ENCODE results near the gene ZNHIT1.

DNA sequence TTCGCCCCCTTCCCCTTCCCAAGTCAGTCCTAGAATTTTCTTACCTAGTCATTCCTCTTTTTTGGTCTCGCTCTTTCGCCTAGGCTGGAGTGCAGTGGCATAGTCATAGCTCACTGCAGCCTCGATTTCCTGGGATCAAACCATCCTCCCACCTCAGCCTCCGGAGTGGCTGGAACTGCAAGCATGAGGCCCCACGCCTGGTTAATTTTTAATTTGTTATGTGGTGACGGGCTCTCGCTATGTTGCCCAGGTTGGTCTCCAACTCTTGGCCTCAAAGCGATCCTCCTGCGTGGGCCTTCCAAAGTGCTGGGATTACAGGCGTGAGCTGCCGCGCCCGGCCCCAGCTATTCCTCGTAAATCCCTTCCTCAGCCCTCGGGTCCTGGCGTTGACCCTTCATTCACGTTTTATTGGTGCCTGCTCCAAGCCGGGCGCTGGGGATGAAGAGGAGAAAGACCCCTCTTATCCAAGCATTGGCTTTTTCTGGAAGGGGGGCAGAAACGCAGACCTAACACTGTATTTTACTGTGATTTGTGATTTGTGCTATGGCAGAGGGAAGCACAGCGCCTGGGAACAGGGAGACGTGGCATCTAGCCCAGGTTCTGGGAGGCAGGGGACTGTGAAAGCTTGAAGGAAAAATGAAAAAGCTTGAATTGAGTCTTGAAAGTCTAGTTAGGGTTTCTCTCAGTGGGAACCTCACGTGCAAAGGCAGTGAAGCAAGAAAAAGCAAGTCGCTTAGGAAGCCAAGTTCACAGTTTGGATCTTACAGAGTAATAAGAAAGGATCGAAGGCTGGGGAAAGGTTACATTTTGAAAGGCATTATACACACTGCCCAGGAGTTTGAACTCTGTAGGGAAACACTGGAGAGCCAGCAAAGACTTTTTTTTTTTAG, 516 bp downstream of the ZNHIT1 start:
- no peak for TF ChIP-seq MAX (IDR thresholded peaks at IDR 0.05; ENCODE audit: low read depth)
- no peak for TF ChIP-seq RXRA (IDR thresholded peaks at IDR 0.05; ENCODE audit: borderline replicate concordance, low read depth)
- no peak for TF ChIP-seq REST (IDR thresholded peaks at IDR 0.05; ENCODE audit: low read depth, low read length)
- no peak for TF ChIP-seq EP300 (IDR thresholded peaks at IDR 0.05; ENCODE audit: borderline replicate concordance in 1 of 2, low read depth in 1 of 2, low read length in 1 of 2)
- no peak for TF ChIP-seq POLR2AphosphoS5 (IDR thresholded peaks at IDR 0.05; ENCODE audit: low read depth, low read length)
